C4-2B (cell line): ENCODE measurements around the gene ARHGAP8.
"Not testable (repeated sequence)": the region's sequence is repeated elsewhere in the genome, so short reads cannot be mapped to it uniquely, and the experiment has no call there.

Source experiments
- H3K27ac ChIP-seq: fragments of 450-650 bp; 2 replicates; pipeline ENCODE4 v1.5.1; 2017
- CTCF ChIP-seq: fragments of 450-650 bp; conservative IDR thresholded peaks from 2 replicates; pipeline ENCODE4 v1.5.1; 2017; ENCODE audit warnings: mild to moderate bottlenecking
- ZFX ChIP-seq: fragments of 450-650 bp; IDR thresholded peaks from 2 replicates; pipeline ENCODE4 v1.6.1; 2017

The ARHGAP8 gene

GRCh38 chr22:44893731-44894080, 141.3 kb downstream of the ARHGAP8 start:
- H3K27ac ChIP-seq, result no peak overlapping the region
- TF ChIP-seq CTCF (no peak), ZFX (no peak)

GRCh38 chr22:44894321-44894720, 141.9 kb downstream of the ARHGAP8 start:
- H3K27ac ChIP-seq, result no peak overlapping the region
- no peak for TF ChIP-seq CTCF
- TF ChIP-seq ZFX, result no peak

GRCh38 chr22:44894782-44895181, 142.4 kb downstream of the ARHGAP8 start:
- TF ChIP-seq ZFX, result no peak
- TF ChIP-seq CTCF, result no peak
- H3K27ac ChIP-seq, result no peak overlapping the region

- TF ChIP-seq ZFX (no peak), CTCF (no peak)
- H3K27ac ChIP-seq, result no peak overlapping the region
Measured at GRCh38 chr22:44895296-44896055, 143.1 kb downstream of the ARHGAP8 start.

- no peak for TF ChIP-seq CTCF
- no peak for TF ChIP-seq ZFX
- H3K27ac ChIP-seq, result no peak overlapping the region
Measured at GRCh38 chr22:44898236-44898635, 145.9 kb downstream of the ARHGAP8 start.

GRCh38 chr22:44901301-44901700, 148.9 kb downstream of the ARHGAP8 start:
- TF ChIP-seq ZFX (no peak), CTCF (no peak)
- no peak overlapping the region for H3K27ac ChIP-seq

GRCh38 chr22:44903164-44903563, 150.8 kb downstream of the ARHGAP8 start:
- H3K27ac ChIP-seq, result not testable (repeated sequence)

GRCh38 chr22:44904492-44905152, 152.2 kb downstream of the ARHGAP8 start:
- not testable (repeated sequence) for H3K27ac ChIP-seq
